AG08396 (cell line): ENCODE data around the gene CGN.

Source experiments
- DNase-seq: peaks from one replicate; pipeline ENCODE4 v3.0.0; 2012; ENCODE audit warnings: low spot score, mixed read lengths

CGN gene

DNA sequence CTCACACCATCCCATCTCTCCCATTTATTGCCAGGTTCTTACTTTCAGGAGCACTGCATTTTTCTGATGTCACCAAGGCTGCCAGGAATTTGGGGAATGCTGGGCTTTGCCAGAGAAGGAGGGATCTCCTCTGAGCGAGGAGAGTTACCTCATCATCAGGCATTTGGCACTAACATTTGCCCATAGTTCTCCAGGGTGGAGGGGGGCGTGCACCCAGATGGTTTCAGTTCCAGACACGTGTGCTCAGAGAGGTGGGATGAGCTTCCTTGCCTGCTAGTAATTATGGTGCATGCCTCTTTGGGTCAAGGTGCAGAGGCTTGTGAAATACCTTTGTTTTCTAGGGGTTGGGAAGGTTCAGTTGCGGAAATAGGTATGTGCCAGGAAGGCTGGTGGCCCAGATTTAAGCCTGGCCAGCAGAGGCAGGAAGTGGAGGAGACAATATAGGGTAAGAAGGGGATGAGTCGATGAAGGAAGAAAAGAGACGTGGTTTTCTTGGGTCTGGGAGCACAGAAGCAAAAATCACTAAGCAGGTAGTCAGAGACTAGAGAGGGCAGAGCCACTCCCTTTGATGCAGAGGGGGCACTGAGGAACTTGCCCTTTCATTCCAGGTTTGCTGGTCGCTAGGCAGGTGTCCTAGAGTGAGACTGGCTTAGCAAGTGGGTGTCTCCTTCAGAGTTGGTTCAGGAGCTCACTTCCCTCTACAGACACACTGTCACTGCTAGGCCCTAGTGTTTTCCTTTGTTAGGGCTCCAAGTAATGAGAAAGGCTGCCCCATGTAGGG, 36.1 kb downstream of the CGN start:
- DNase-seq = peak; percentile 92

- DNase-seq = no peak
These were observed 36.7 kb downstream of the CGN start for GRCh38 chr1:151547900-151548230.

DNA sequence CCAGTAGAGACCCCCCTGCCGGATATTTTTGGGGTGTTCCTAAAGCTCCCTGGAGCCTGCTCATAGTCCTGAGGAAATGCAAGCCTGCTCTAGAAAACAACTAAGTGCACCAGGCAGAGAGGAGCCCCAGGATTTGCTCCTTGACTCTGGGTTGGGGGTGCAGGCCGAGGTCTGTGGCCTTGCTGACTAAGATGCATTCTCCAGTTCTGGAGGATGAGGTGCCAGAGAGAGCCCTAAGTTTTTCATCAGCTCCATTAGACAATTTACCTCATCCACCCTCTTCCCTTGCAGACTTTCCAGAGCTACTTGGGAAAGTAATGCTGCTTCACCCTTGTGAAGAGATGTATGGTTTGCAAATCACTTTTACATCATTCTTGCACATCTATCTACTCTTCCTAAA, 38.0 kb downstream of the CGN start:
- DNase-seq = no peak

- no peak for DNase-seq
These were observed 42.5 kb downstream of the CGN start for GRCh38 chr1:151553659-151554058.

GRCh38 chr1:151556052-151556451, 44.9 kb downstream of the CGN start:
- DNase-seq = no peak

GRCh38 chr1:151562661-151563060, 51.5 kb downstream of the CGN start:
- no peak for DNase-seq

DNA sequence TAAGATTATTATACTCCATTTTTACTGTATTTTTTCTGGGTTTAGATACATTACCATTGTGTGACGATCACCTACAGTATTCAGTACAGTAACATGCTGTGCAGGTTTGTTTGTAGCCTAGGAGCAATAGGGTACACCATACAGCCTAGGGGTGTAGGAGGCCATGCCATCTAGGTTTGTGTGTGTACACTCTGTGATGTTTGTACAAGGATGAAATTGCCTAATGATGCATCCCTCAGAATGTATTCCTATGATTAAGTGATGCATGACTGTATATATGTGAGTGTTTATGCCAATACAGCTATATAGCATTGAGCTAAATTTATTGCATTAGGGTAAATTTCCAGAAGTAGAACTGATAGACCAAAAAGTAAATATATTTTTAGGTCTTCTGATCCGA, 52.2 kb downstream of the CGN start:
- DNase-seq = no peak

GRCh38 chr1:151565502-151566189, 54.5 kb downstream of the CGN start:
- no peak for DNase-seq

- DNase-seq = no peak
These were observed 57.5 kb downstream of the CGN start for GRCh38 chr1:151568626-151569088.

DNA sequence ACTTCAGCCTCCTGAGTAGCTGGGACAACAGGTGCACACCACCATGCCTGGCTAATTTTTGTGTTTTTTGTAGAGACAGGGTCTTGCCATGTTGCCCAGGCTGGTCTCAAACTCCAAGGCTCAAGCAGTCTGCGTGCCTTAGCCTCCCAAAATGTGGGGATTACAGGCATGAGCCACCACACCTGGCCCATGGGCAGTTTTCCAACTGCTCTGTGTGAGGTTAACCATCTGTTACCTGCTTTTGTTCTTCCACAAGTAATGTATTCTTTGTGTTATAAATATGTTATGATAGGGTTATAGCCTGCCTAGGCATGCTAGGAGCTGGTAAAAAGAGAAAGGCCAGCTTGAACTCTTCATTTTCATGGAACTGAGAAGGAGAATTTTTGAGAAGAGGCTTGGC, 59.6 kb downstream of the CGN start:
- DNase-seq = no peak

DNA sequence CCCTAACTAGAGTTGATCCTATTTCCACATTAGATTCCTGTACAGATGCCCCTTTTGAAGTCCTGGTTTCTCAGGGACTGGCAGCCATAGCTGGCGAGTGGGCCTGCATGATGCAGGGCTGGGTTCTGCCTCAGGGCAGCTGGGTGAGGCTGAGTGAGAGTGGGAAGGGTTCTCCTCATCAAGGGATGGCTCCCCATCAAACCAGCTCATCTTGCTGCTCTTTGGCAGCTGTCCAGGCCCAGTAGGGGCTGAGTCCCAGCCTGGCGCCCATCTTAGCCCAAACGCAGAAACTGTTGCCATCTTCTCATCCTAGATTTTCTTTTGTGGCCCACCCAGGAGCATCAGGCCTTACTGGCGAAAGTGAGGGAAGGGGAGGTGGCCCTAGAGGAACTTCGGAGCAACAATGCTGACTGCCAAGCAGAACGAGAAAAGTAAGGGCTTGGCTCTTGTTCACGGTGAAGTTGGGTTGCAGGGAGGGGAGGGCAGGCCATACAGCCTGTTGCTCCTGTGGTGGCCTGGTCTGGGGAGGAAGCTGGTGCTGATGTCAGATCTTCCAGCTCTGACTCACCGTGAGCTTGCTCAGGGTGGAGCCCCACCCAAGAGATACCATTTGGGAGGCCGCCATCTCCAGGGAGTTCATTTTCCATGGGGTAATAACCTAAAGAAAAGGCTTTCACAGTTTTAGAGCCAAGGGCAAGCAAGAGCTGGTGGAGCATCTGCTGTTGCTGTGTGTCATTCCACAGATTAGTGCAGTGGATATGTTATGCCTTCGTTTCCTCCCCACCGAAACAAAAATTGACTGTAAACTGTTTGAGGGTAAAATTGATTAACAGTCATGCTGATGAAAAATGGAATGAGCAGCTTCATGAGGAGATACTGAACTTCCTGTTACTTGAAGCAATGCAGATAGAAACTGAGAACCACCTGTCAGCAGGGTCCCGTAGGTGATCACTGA, 63.7 kb downstream of the CGN start:
- DNase-seq = peak; percentile 78

DNA sequence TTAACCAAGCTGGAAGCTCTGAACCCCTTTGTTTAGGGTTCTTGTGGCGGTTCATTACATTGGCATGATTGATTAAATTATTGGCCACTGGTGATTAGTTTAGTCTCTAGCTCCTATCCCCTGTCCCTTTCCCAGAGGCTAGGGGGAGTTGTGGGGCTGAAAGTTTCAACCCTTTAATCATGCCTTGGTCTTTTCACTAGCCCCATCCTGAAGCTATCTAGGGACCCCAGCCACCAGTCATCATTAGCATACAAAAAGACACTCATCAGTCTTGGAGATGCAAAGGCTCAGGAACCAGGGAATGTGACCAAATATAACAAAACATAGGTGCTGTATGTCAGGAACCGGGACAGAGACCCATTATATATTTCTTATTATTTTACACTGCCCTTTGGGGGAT, 66.0 kb downstream of the CGN start:
- DNase-seq = no peak

DNA sequence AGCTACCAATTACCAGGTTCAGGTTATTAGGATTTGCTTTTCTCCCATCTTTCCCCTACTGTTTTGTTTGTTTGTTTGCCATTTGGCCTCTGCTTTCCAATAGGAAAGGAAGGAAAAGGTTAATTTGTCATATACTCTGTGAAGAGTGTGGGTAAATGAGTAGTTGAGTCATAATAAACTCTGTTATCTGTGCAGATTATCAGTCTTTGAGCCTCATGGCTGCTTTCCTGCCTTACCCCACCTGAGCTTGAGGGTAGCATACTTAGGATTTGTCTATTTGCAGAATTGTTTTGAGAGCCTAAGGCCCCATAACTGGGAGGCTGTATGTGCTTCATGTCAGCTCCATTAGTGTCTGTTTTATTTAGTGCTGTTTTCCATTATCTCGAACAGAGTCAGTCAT, 67.8 kb downstream of the CGN start:
- no peak for DNase-seq

DNA sequence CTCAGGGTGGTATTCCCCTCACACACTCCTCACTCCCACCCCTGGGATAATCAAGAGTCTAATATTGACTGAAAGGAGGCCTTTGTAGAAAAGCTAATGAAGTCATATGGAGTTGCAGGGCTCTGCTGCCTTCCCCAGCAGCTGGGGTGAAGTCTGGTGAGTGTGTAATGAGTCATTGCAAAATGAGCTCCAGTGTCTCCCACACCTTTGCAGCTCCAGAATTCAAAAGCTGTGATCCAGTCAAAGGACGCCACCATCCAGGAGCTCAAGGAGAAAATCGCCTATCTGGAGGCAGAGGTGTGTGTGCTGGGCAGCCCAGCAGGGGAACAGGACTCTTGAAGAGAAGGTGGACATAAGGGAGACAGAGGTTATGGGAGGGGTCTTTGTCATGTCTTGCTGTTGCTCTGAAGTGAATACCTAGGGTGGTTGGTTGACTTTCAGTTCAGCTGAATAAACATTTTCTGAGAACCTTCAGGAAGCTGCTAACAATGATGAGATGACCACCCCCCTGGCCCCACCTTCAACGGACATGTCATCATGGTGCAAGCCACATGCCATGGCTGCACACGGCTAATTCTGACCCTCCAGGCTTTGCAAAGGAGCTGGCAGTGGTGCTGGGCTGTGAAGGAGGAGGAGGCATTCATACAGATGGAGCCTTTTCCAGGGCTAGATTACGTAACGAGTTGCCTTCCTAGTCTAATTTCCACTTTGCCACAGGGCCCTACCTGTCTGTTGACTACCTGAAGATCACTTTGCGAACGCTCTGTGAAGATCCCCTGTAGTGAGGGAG, 68.4 kb downstream of the CGN start:
- DNase-seq = peak; percentile 52

DNA sequence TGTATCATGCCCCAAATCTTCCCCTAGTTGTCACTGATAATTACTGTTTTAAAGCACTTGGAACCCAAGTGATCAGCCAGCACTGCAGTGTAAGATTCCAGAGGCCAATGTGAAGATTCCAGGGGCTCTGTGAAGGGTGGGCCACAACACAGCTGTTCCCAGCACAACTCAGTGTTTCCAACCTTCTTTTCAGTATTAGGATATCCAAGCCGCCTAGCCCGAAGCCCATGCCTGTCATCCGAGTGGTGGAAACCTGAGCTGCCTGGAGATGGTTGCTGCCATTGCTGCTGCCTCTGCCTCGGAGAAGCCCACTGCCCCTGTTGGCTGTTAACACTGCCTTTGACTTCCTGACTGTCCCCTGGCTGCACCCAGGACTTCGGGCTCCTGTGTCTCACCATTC, 70.3 kb downstream of the CGN start:
- DNase-seq = no peak

GRCh38 chr1:151581921-151582320, 70.7 kb downstream of the CGN start:
- no peak for DNase-seq

GRCh38 chr1:151583796-151584195, 72.6 kb downstream of the CGN start:
- DNase-seq = no peak

- no peak for DNase-seq
These were observed 73.1 kb downstream of the CGN start for GRCh38 chr1:151584278-151584677.

DNA sequence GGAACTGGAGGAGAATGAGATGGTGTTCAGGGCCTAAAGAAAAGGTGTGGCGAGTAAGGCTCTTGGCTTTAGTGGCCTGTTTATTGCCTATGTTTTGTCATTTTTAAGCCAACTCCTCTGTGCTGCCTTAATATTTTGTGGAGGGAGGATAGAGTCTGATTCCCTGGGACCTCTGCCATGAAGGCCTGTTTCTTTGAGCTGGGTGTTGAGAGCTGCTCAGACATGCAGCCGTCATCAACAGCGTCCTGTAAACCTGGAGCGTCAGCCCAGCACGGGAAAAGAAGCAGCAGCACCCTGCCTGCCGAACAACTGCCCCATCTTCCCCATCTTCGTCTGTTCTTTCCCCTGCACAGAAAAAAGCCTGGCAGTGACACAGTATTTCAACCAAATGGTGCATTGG, 73.6 kb downstream of the CGN start:
- no peak for DNase-seq

DNA sequence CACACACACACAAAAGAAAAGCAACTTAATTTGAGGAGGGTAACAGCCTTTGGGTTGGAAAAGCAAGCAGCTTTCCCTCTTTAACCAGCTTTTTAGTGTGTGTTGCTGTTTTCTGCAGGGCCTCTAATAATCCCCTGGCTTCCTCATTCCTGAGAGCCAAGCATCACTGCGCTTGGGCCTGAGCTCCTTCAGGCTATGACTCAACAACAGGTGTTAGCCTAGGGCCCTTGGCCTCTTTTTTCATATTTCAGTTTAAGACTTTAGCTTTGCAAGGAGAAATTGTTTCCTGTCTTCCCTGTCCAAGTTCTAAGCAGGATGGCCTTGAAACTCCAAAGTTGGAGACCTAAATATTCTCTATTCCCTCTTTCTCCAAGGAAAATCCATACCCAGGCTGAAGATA, 74.4 kb downstream of the CGN start:
- DNase-seq = peak; percentile 35
